Measurements from ENCODE around the gene MEGF11. TPM values are rescaled to one million over a fixed set of nuclear protein-coding genes. Genes with fewer than 3 reads are reported as not detected.

The MEGF11 gene
- total RNA-seq, 2 donors from 2014 or later, result not detected

GRCh38 chr15:66133247-66133885 is 120.2 kb downstream of the MEGF11 start:
- WGBS, result 78% methylated on average over 10 of the region's 10 CpGs
- no peak overlapping the region for H3K4me3 ChIP-seq
- intact Hi-C loops (cut with DNase I), result no loop called here
- no peaks in the 10 kb centered on the region for H3K36me3 ChIP-seq
- no peak for DNase-seq (ENCODE audit: low spot score)
- TF ChIP-seq POLR2AphosphoS5 (IDR thresholded peaks at IDR 0.05) (no peak), POLR2A (IDR thresholded peaks at IDR 0.05) (no peak), CTCF (IDR thresholded peaks at IDR 0.05) (no peak)
- H3K27ac ChIP-seq, result no peak overlapping the region
- H3K9me3 ChIP-seq, result no peaks in the 10 kb centered on the region
- peaks cover 2% of the 10 kb centered on the region for H3K27me3 ChIP-seq (replicated peaks; ENCODE audit: insufficient read depth)
- no peaks in the 10 kb centered on the region for H3K4me1 ChIP-seq (replicated peaks)

GRCh38 chr15:66132251-66132816 is 121.2 kb downstream of the MEGF11 start:
- peaks cover 2% of the 10 kb centered on the region for H3K27me3 ChIP-seq (replicated peaks; ENCODE audit: insufficient read depth)
- no peak overlapping the region for H3K4me3 ChIP-seq
- no peaks in the 10 kb centered on the region for H3K36me3 ChIP-seq
- H3K27ac ChIP-seq, result no peak overlapping the region
- TF ChIP-seq CTCF (IDR thresholded peaks at IDR 0.05), result no peak
- TF ChIP-seq POLR2A (IDR thresholded peaks at IDR 0.05), result no peak
- no peak for TF ChIP-seq POLR2AphosphoS5 (IDR thresholded peaks at IDR 0.05)
- intact Hi-C loops (cut with DNase I), result no loop called here
- H3K9me3 ChIP-seq, result no peaks in the 10 kb centered on the region
- DNase-seq (ENCODE audit: low spot score), result no peak
- WGBS, result 64% methylated on average over 5 of the region's 5 CpGs
- H3K4me1 ChIP-seq (replicated peaks), result no peaks in the 10 kb centered on the region

GRCh38 chr15:66131831-66132230 is 121.7 kb downstream of the MEGF11 start:
- DNase-seq (ENCODE audit: low spot score), result no peak
- no peaks in the 10 kb centered on the region for H3K9me3 ChIP-seq
- WGBS, result 79% methylated on average over 6 of the region's 6 CpGs

GRCh38 chr15:66131200-66131599 is 122.3 kb downstream of the MEGF11 start:
- no peak for DNase-seq (ENCODE audit: low spot score)
- Histone ChIP-seq H3K9me3 (no peaks in the 10 kb centered on the region), H3K27ac (no peak overlapping the region), H3K27me3 (replicated peaks; ENCODE audit: insufficient read depth) (peaks cover 2% of the 10 kb centered on the region), H3K36me3 (no peaks in the 10 kb centered on the region), H3K4me1 (replicated peaks) (no peaks in the 10 kb centered on the region), H3K4me3 (no peak overlapping the region)
- WGBS, result 73% methylated on average over 4 of the region's 4 CpGs
- TF ChIP-seq CTCF (IDR thresholded peaks at IDR 0.05) (no peak), POLR2AphosphoS5 (IDR thresholded peaks at IDR 0.05) (no peak), POLR2A (IDR thresholded peaks at IDR 0.05) (no peak)
- intact Hi-C loops (cut with DNase I), result no loop called here

More at GRCh38 chr15:66131831-66132230, 121.7 kb downstream of the MEGF11 start:
- no peaks in the 10 kb centered on the region for H3K4me1 ChIP-seq (replicated peaks)
- intact Hi-C loops (cut with DNase I), result no loop called here
- peaks cover 2% of the 10 kb centered on the region for H3K27me3 ChIP-seq (replicated peaks; ENCODE audit: insufficient read depth)
- no peak overlapping the region for H3K4me3 ChIP-seq
- no peaks in the 10 kb centered on the region for H3K36me3 ChIP-seq
- H3K27ac ChIP-seq, result no peak overlapping the region
- no peak for TF ChIP-seq CTCF (IDR thresholded peaks at IDR 0.05)
- TF ChIP-seq POLR2AphosphoS5 (IDR thresholded peaks at IDR 0.05), result no peak
- no peak for TF ChIP-seq POLR2A (IDR thresholded peaks at IDR 0.05)

GRCh38 chr15:66130496-66131034 is 123.0 kb downstream of the MEGF11 start:
- Histone ChIP-seq H3K4me3 (no peak overlapping the region), H3K27me3 (replicated peaks; ENCODE audit: insufficient read depth) (peaks cover 2% of the 10 kb centered on the region), H3K27ac (no peak overlapping the region), H3K36me3 (no peaks in the 10 kb centered on the region), H3K4me1 (replicated peaks) (no peaks in the 10 kb centered on the region), H3K9me3 (no peaks in the 10 kb centered on the region)
- TF ChIP-seq POLR2AphosphoS5 (IDR thresholded peaks at IDR 0.05), result no peak
- no peak for TF ChIP-seq POLR2A (IDR thresholded peaks at IDR 0.05)
- 93% methylated on average over 3 of the region's 3 CpGs for WGBS
- intact Hi-C loops (cut with DNase I), result no loop called here
- DNase-seq (ENCODE audit: low spot score), result no peak
